Activated CD8-positive, alpha-beta memory T cell treated with anti-CD3 and anti-CD28 coated beads, Interleukin-2, amount 10 ng/mL, durations not matched to agents 7 days and 5 days (primary cell): Measurements from ENCODE around the gene LATS2. TPM values are rescaled to one million over a fixed set of nuclear protein-coding genes. Genes with fewer than 3 reads are reported as not detected.
A peak's percentile ranks its signal among the peaks of the same experiment; 100 is the strongest.

ENCODE experiments used
- ATAC-seq: fragments of 150-1000 bp; cut with Tn5 transposase; one replicate; pipeline ENCODE4 v1.10.0; 2021; ENCODE audit warnings: moderate library complexity
- CTCF ChIA-PET: fragments of 350-600 bp; sonication (Branson Sonifier 250); formaldehyde crosslinking; loops from one replicate; lab custom pipeline; 2021; ENCODE audit warnings: antibody characterized with exemption; lab: Charles Lee
- DNase-seq: peaks from one replicate; pipeline ENCODE4 v3.0.0-alpha.2; 2020
- H3K27ac Mint-ChIP-seq: one replicate; pipeline ENCODE4 v1.8.0; 2021; ENCODE audit warnings: mild to moderate bottlenecking, mixed read lengths
- H3K27me3 Mint-ChIP-seq: one replicate; pipeline ENCODE4 v1.8.0; 2021; ENCODE audit warnings: mixed read lengths
- H3K36me3 Mint-ChIP-seq: one replicate; pipeline ENCODE4 v1.8.0; 2021; ENCODE audit warnings: mild to moderate bottlenecking, mixed read lengths
- H3K4me1 Mint-ChIP-seq: one replicate; pipeline ENCODE4 v1.8.0; 2021; ENCODE audit warnings: mixed read lengths
- H3K4me3 Mint-ChIP-seq: one replicate; pipeline ENCODE4 v1.8.0; 2021; ENCODE audit warnings: mild to moderate bottlenecking, moderate library complexity, mixed read lengths
- H3K9me3 Mint-ChIP-seq: one replicate; pipeline ENCODE4 v1.8.0; 2022; ENCODE audit warnings: low read depth, mixed read lengths
- total RNA-seq, 2 experiments: library from RNA; stranded (reverse); gene quantifications; one replicate each; pipeline ENCODE4 v1.2.3, GENCODE V29; 2021

The LATS2 gene
- total RNA-seq, 2 experiments from 2014 or later: 2.8 to 4.7 TPM

- Mint-ChIP-seq H3K27me3 (peaks cover 18% of the 10 kb centered on the region), H3K27ac (no peak overlapping the region), H3K4me1 (peaks cover 10% of the 10 kb centered on the region), H3K9me3 (no peaks in the 10 kb centered on the region), H3K36me3 (no peaks in the 10 kb centered on the region), H3K4me3 (no peak overlapping the region)
- CTCF ChIA-PET: interaction anchor here (0.5 to 1.1 kb wide), 2 partner anchors 44 to 531 kb away, joined by 3 read pairs; no protein-coding TSS in a partner anchor
- peak; percentile 19 for DNase-seq
- no peak for ATAC-seq
These were observed 12.3 kb downstream of the LATS2 start for GRCh38 chr13:21048901-21049698.

DNA sequence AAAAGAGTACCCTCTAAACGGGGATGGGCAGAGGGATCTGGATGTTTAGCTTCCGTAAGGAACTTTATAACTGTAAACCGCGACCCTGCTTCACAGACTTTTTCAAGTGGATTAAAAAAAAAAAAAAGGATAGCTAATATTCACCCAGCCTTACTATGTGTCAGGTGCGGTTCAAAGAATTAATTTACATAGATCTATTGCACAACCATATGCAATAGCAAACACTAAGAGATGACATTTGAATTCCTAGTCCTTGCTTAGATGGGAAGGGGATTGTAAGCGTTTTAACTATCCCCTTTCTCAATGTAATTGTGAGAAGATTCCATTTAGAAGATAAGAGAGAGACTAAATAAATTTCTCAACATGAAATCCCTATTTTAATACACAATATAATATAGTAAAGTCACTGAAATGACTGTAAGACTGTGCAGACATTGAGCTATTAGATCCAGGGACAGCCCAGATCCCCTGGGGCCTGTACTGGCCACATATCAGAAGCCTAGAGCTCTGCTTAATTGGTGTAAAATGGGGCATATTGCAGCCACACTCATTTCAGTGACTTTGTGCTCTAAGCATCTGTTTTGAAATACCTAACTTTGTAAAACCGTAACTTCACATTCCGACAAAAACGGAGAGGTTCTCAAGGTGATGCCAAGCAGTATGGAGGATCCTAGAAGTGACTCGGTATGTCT is 13.6 kb downstream of the LATS2 start:
- Mint-ChIP-seq H3K27ac (no peak overlapping the region), H3K4me1 (peaks cover 4% of the 10 kb centered on the region), H3K4me3 (no peak overlapping the region), H3K9me3 (no peaks in the 10 kb centered on the region), H3K36me3 (no peaks in the 10 kb centered on the region), H3K27me3 (peaks cover 15% of the 10 kb centered on the region)
- CTCF ChIA-PET: interaction anchor here (1.2 kb wide), 1 partner anchor 11 kb away, joined by 3 read pairs; no protein-coding TSS in a partner anchor
- DNase-seq (peak; percentile 7), ATAC-seq (no peak)

DNA sequence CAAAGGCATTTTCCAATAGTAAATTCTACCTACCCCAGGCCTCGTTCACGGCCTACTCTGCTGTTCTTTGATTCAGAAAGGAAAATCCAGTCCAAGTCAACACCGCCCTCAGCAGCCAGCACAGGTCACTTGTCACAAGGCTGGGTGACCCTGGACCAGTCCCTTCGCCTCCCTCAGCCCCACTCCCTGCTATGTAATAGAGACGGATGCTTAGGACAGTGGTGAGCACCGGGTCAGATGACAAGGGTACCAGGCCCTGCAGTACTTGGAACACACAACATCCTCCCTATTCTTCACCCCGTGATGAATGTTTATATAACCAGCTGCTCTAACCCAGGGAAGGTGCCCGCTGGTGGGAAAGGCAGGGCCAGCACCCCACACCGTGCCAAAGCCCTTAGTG is 14.3 kb downstream of the LATS2 start:
- Mint-ChIP-seq H3K4me3 (no peak overlapping the region), H3K4me1 (peaks cover 4% of the 10 kb centered on the region), H3K36me3 (no peaks in the 10 kb centered on the region), H3K9me3 (no peaks in the 10 kb centered on the region), H3K27ac (no peak overlapping the region), H3K27me3 (peaks cover 15% of the 10 kb centered on the region)
- no peak for ATAC-seq
- CTCF ChIA-PET: interaction anchor here (1.2 kb wide), 1 partner anchor 12 kb away, joined by 3 read pairs; no protein-coding TSS in a partner anchor
- no peak for DNase-seq

- Mint-ChIP-seq H3K9me3 (no peaks in the 10 kb centered on the region), H3K27ac (no peak overlapping the region), H3K4me3 (no peak overlapping the region), H3K36me3 (no peaks in the 10 kb centered on the region), H3K4me1 (peaks cover 4% of the 10 kb centered on the region), H3K27me3 (peaks cover 12% of the 10 kb centered on the region)
- ATAC-seq: no peak
- CTCF ChIA-PET: no interaction called here
- no peak for DNase-seq
These were observed 15.2 kb downstream of the LATS2 start for GRCh38 chr13:21046203-21046602.

- Mint-ChIP-seq H3K4me1 (peaks cover 4% of the 10 kb centered on the region), H3K27me3 (peaks cover 9% of the 10 kb centered on the region), H3K36me3 (no peaks in the 10 kb centered on the region), H3K27ac (no peak overlapping the region), H3K4me3 (no peak overlapping the region), H3K9me3 (no peaks in the 10 kb centered on the region)
- CTCF ChIA-PET: no interaction called here
- ATAC-seq (no peak), DNase-seq (no peak)
These were observed 16.3 kb downstream of the LATS2 start for GRCh38 chr13:21045100-21045499.

DNA sequence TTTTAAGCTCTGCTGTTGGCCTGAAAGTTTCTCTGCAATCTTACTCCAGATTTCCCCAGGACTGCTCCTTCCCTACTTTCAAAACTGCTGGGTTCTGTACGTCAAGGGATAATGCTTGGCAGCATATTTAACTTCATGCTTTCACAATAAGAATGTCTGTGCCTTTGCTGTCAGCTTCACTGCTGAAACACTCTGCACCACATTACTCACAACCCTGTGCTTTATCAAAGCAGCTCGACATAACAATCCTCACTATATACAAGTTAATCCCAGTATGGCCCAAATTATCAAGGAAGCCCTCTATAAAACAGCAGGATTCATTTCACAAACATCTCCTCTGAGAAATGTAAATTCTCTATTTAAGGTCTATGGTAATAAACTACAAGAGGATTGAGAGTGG is 17.5 kb downstream of the LATS2 start:
- peaks cover 5% of the 10 kb centered on the region for H3K4me1 Mint-ChIP-seq
- H3K4me3 Mint-ChIP-seq: no peak overlapping the region
- no peak for DNase-seq
- H3K27me3 Mint-ChIP-seq: peaks cover 9% of the 10 kb centered on the region
- no peaks in the 10 kb centered on the region for H3K9me3 Mint-ChIP-seq
- CTCF ChIA-PET: no interaction called here
- no peaks in the 10 kb centered on the region for H3K36me3 Mint-ChIP-seq
- no peak for ATAC-seq
- H3K27ac Mint-ChIP-seq: no peak overlapping the region

GRCh38 chr13:21040120-21040826 is 21.1 kb downstream of the LATS2 start:
- ATAC-seq (no peak), DNase-seq (no peak)
- Mint-ChIP-seq H3K36me3 (no peaks in the 10 kb centered on the region), H3K9me3 (no peaks in the 10 kb centered on the region), H3K27ac (no peak overlapping the region), H3K27me3 (peaks cover 8% of the 10 kb centered on the region), H3K4me1 (peaks cover 5% of the 10 kb centered on the region), H3K4me3 (no peak overlapping the region)
- CTCF ChIA-PET: no interaction called here

- DNase-seq (no peak), ATAC-seq (no peak)
- CTCF ChIA-PET: no interaction called here
- Mint-ChIP-seq H3K9me3 (no peaks in the 10 kb centered on the region), H3K27me3 (peaks cover 5% of the 10 kb centered on the region), H3K27ac (no peak overlapping the region), H3K4me1 (peaks cover 1% of the 10 kb centered on the region), H3K36me3 (no peaks in the 10 kb centered on the region), H3K4me3 (no peak overlapping the region)
These were observed 22.1 kb downstream of the LATS2 start for GRCh38 chr13:21039097-21039800.

DNA sequence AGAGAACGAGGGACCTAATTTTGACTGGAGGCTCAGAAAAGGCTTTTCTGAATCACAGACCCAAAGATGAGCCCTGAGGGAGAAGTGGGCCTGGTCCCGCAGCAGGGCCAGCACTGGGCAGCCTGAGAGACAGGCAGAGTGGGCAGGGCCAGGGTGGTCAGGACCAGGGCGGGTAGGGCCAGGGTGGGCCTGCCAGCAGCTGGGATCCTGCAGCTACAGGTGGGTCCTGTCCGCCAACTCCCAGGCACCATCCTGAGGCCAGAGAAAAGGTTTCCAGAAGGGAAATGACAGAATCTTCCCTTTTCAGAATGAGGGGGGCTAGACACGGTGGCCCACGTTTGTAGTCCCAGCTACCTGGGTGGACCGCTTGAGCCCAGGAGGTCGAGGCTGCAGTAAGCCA is 23.7 kb downstream of the LATS2 start:
- no peaks in the 10 kb centered on the region for H3K9me3 Mint-ChIP-seq

DNA sequence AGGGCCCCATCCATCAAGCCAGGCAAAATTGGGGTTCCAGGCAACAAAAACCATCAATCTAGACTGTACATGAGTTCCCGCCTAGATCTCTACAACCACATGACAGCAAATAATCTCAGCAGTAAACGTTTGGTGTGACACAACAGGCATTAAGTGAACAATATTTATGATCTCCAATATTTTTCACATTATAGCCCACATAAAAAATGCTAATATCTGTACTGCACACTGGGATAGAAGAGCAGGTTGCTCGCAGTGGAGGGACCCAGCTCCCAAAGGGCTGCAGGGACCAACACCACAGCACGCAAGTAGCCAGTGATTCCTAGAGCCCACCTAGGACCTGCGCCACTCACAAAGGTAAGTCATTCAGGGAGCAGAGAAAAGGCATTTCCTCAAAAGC is 25.9 kb downstream of the LATS2 start:
- CTCF ChIA-PET: no interaction called here
- H3K27me3 Mint-ChIP-seq: peaks cover 5% of the 10 kb centered on the region
- H3K36me3 Mint-ChIP-seq: no peaks in the 10 kb centered on the region
- no peaks in the 10 kb centered on the region for H3K9me3 Mint-ChIP-seq
- ATAC-seq (no peak), DNase-seq (no peak)
- H3K4me1 Mint-ChIP-seq: peaks cover 1% of the 10 kb centered on the region
- H3K4me3 Mint-ChIP-seq: no peak overlapping the region
- no peak overlapping the region for H3K27ac Mint-ChIP-seq

More for the DNA sequence above, 23.7 kb downstream of the LATS2 start:
- ATAC-seq (no peak), DNase-seq (peak; percentile 5)
- H3K4me1 Mint-ChIP-seq: peaks cover 1% of the 10 kb centered on the region
- CTCF ChIA-PET: no interaction called here
- no peak overlapping the region for H3K4me3 Mint-ChIP-seq
- H3K27ac Mint-ChIP-seq: no peak overlapping the region
- H3K36me3 Mint-ChIP-seq: no peaks in the 10 kb centered on the region
- H3K27me3 Mint-ChIP-seq: peaks cover 5% of the 10 kb centered on the region

- ATAC-seq: no peak
- H3K27ac Mint-ChIP-seq: no peak overlapping the region
- no peaks in the 10 kb centered on the region for H3K36me3 Mint-ChIP-seq
- H3K4me3 Mint-ChIP-seq: no peak overlapping the region
- CTCF ChIA-PET: interaction anchor here (1.2 kb wide), 2 partner anchors 13 to 54 kb away, joined by 3 read pairs; no protein-coding TSS in a partner anchor
- H3K4me1 Mint-ChIP-seq: peaks cover 1% of the 10 kb centered on the region
- no peak for DNase-seq
- peaks cover 5% of the 10 kb centered on the region for H3K27me3 Mint-ChIP-seq
- no peaks in the 10 kb centered on the region for H3K9me3 Mint-ChIP-seq
These were observed 26.7 kb downstream of the LATS2 start for GRCh38 chr13:21034603-21035191.

- Mint-ChIP-seq H3K27me3 (peaks cover 6% of the 10 kb centered on the region), H3K27ac (no peak overlapping the region), H3K9me3 (no peaks in the 10 kb centered on the region), H3K4me3 (no peak overlapping the region), H3K36me3 (no peaks in the 10 kb centered on the region), H3K4me1 (no peaks in the 10 kb centered on the region)
- no peak for ATAC-seq
- CTCF ChIA-PET: interaction anchor here (1.2 kb wide), 2 partner anchors 12 to 55 kb away, joined by 3 read pairs; no protein-coding TSS in a partner anchor
- DNase-seq: no peak
These were observed 27.4 kb downstream of the LATS2 start for GRCh38 chr13:21033856-21034602.
